Measurements from ENCODE around the gene CCDC134. TPM values are rescaled to one million over a fixed set of nuclear protein-coding genes. Genes with fewer than 3 reads are reported as not detected.

The CCDC134 gene
- total and polyA plus RNA-seq, 9 donors: 1.3 to 13.3 (median 8.7) TPM

GRCh38 chr22:41758231-41758630 is 42.2 kb upstream of the CCDC134 start:
- no peak overlapping the region for H3K4me3 ChIP-seq
- no peak overlapping the region for H3K27ac ChIP-seq
- TF ChIP-seq POLR2A (IDR thresholded peaks at IDR 0.05) (no peak), EP300 (IDR thresholded peaks at IDR 0.05) (no peak), CTCF (IDR thresholded peaks at IDR 0.05) (no peak)
- no peaks in the 10 kb centered on the region for H3K36me3 ChIP-seq
- intact Hi-C loops (cut with DNase I): no loop called here
- H3K9me3 ChIP-seq: no peaks in the 10 kb centered on the region
- H3K4me1 ChIP-seq (ENCODE audit: insufficient read depth): no peaks in the 10 kb centered on the region
- 60 to 68% (median 63%) methylated on average over 2 of the region's 2 CpGs for whole genome bisulfite sequencing, 3 donors
- no peak for DNase-seq
- no peaks in the 10 kb centered on the region for H3K27me3 ChIP-seq

- H3K27ac ChIP-seq: no peak overlapping the region
- no peaks in the 10 kb centered on the region for H3K36me3 ChIP-seq
- no peaks in the 10 kb centered on the region for H3K27me3 ChIP-seq
- DNase-seq: no peak
- WGBS, 3 donors: 56 to 59% (median 58%) methylated on average over 14 of the region's 14 CpGs
- H3K4me3 ChIP-seq: no peak overlapping the region
- H3K4me1 ChIP-seq (ENCODE audit: insufficient read depth): no peaks in the 10 kb centered on the region
- intact Hi-C loops (cut with DNase I): no loop called here
- TF ChIP-seq EP300 (IDR thresholded peaks at IDR 0.05): no peak
- TF ChIP-seq CTCF (IDR thresholded peaks at IDR 0.05): no peak
- no peak for TF ChIP-seq POLR2A (IDR thresholded peaks at IDR 0.05)
- no peaks in the 10 kb centered on the region for H3K9me3 ChIP-seq
Measured at GRCh38 chr22:41762980-41763779, 37.3 kb upstream of the CCDC134 start.

GRCh38 chr22:41766476-41766875 is 34.0 kb upstream of the CCDC134 start:
- Histone ChIP-seq H3K9me3 (no peaks in the 10 kb centered on the region), H3K27me3 (no peaks in the 10 kb centered on the region), H3K4me1 (ENCODE audit: insufficient read depth) (no peaks in the 10 kb centered on the region), H3K4me3 (no peak overlapping the region), H3K36me3 (no peaks in the 10 kb centered on the region), H3K27ac (no peak overlapping the region)
- intact Hi-C loops (cut with DNase I): no loop called here
- WGBS, 3 donors: 56 to 65% (median 65%) methylated on average over 5 of the region's 5 CpGs
- DNase-seq: no peak
- no peak for TF ChIP-seq POLR2A (IDR thresholded peaks at IDR 0.05)
- TF ChIP-seq EP300 (IDR thresholded peaks at IDR 0.05): no peak
- TF ChIP-seq CTCF (IDR thresholded peaks at IDR 0.05): no peak

- WGBS, 3 donors: 56 to 59% (median 57%) methylated on average over 2 of the region's 2 CpGs
- no peaks in the 10 kb centered on the region for H3K4me1 ChIP-seq (ENCODE audit: insufficient read depth)
Measured at GRCh38 chr22:41768430-41768829, 32.0 kb upstream of the CCDC134 start.

More at GRCh38 chr22:41768430-41768829, 32.0 kb upstream of the CCDC134 start:
- no peak for DNase-seq
- no peaks in the 10 kb centered on the region for H3K36me3 ChIP-seq
- H3K4me3 ChIP-seq: no peak overlapping the region
- H3K9me3 ChIP-seq: no peaks in the 10 kb centered on the region
- H3K27ac ChIP-seq: no peak overlapping the region
- H3K27me3 ChIP-seq: no peaks in the 10 kb centered on the region
- intact Hi-C loops (cut with DNase I): no loop called here
- no peak for TF ChIP-seq POLR2A (IDR thresholded peaks at IDR 0.05)
- no peak for TF ChIP-seq EP300 (IDR thresholded peaks at IDR 0.05)
- TF ChIP-seq CTCF (IDR thresholded peaks at IDR 0.05): no peak

All from ovary (tissue), 9 donors.